GM12878 (cell line): Measurements from ENCODE around the gene RDH16. TPM values are rescaled to one million over a fixed set of nuclear protein-coding genes. Genes with fewer than 3 reads are reported as not detected.

Experiments used
- ATAC-seq: fragments of 200-7000 bp; cut with Tn5 transposase; 3 replicates; pipeline ENCODE4 v1.9.1; 2020; ENCODE audit warnings: mild to moderate bottlenecking, moderate library complexity
- BruUV-seq: library from RNA; stranded (reverse); fragments of 400-500 nt; replicated peaks from 2 replicates; lab custom pipeline; 2021; lab: Mats Ljungman, UMichigan
- CTCF ChIA-PET: fragments of 300-600 bp; sonication (Branson Sonifier 250); formaldehyde crosslinking; extraction: SDS; loops from one replicate; lab custom pipeline; 2021; ENCODE audit warnings: inconsistent platforms; lab: Yijun Ruan, JAX
- POLR2A ChIA-PET: fragments of 350-600 bp; formaldehyde crosslinking; extraction: SDS; loops from one replicate; lab custom pipeline; 2021; ENCODE audit warnings: inconsistent platforms; lab: Charles Lee
- RAD21 ChIA-PET: fragments of 300-600 bp; sonication (Branson Sonifier 250); formaldehyde crosslinking; loops from one replicate; lab custom pipeline; 2023; ENCODE audit warnings: antibody characterized with exemption; ENCODE audit not compliant: unreplicated experiment; lab: Charles Lee
- SMC1A ChIA-PET: fragments of 300-600 bp; sonication (Branson Sonifier 250); formaldehyde crosslinking; loops from one replicate; lab custom pipeline; 2023; ENCODE audit not compliant: unreplicated experiment, uncharacterized antibody; lab: Charles Lee
- DNase-seq: peaks from one replicate; pipeline ENCODE4 v3.0.0-alpha.2; 2011; ENCODE audit warnings: low read depth, low spot score
- FAIRE-seq: peaks from 3 replicates; lab custom pipeline; 2011; peaks lifted over from hg19 to GRCh38; lab: Jason Lieb, UNC
- H2AFZ ChIP-seq: 2 replicates; pipeline ENCODE4 v1.6.0; 2011; ENCODE audit warnings: low read depth, low read length, control low read depth; ENCODE audit not compliant: control insufficient read depth
- H3K27ac ChIP-seq: 2 replicates; pipeline ENCODE4 v1.5.1; 2011; ENCODE audit warnings: control low read depth; ENCODE audit not compliant: control insufficient read depth, insufficient read depth
- H3K27me3 ChIP-seq, 2 experiments: replicated peaks in 1 of 2; 2 replicates each; pipeline versions ENCODE4 v1.6.0 to v1.6.1; 2011; ENCODE audit warnings: low read length in 1 of 2; ENCODE audit not compliant: control insufficient read depth in 2 of 2, insufficient read depth in 2 of 2
- H3K36me3 ChIP-seq, 2 experiments: 2 replicates each; pipeline ENCODE4 v1.5.1; 2011; ENCODE audit warnings: low read length in 1 of 2; ENCODE audit not compliant: control insufficient read depth in 2 of 2, insufficient read depth in 2 of 2
- H3K4me1 ChIP-seq: 2 replicates; pipeline ENCODE4 v1.6.1; 2011; ENCODE audit warnings: mild to moderate bottlenecking, low read length, moderate library complexity, mixed read lengths; ENCODE audit not compliant: control insufficient read depth, insufficient read depth
- H3K4me2 ChIP-seq: 2 replicates; pipeline ENCODE4 v1.6.0; 2011; ENCODE audit warnings: control low read depth; ENCODE audit not compliant: control insufficient read depth, insufficient read depth
- H3K4me3 ChIP-seq: fragments of 200-600 bp; sonication (generic); 2 replicates; pipeline ENCODE4 v1.5.1; 2016
- H3K79me2 ChIP-seq: 2 replicates; pipeline ENCODE4 v1.6.0; 2011; ENCODE audit warnings: low read length; ENCODE audit not compliant: control insufficient read depth, insufficient read depth
- H3K9ac ChIP-seq: 2 replicates; pipeline ENCODE4 v1.8.0; 2011; ENCODE audit warnings: low read length, control low read depth, mixed read lengths; ENCODE audit not compliant: control insufficient read depth, insufficient read depth
- H3K9me3 ChIP-seq: replicated peaks from 3 replicates; pipeline ENCODE4 v1.5.1; 2011; ENCODE audit warnings: mild to moderate bottlenecking, low read length; ENCODE audit not compliant: control insufficient read depth, insufficient read depth
- H4K20me1 ChIP-seq: 2 replicates; pipeline ENCODE4 v1.6.0; 2011; ENCODE audit not compliant: control insufficient read depth, insufficient read depth
- ASH2L ChIP-seq: fragments of 300-600, 200-600 bp; sonication (generic); IDR thresholded peaks from 2 replicates; pipeline ENCODE4 v1.6.1; 2017; ENCODE audit warnings: low read depth, mild to moderate bottlenecking, borderline replicate concordance
- BRCA1 ChIP-seq: IDR thresholded peaks from 2 replicates; pipeline ENCODE4 v1.6.1; 2011; ENCODE audit warnings: low read depth, low read length, improper control_type of control experiment
- CHD4 ChIP-seq: fragments of 200-600 bp; sonication (generic); IDR thresholded peaks from 2 replicates; pipeline ENCODE4 v1.6.1; 2016; ENCODE audit warnings: mild to moderate bottlenecking
- KLF5 ChIP-seq: fragments of 450-650 bp; IDR thresholded peaks from 2 replicates; pipeline ENCODE4 v1.6.1; 2014; ENCODE audit warnings: mild to moderate bottlenecking; ENCODE audit not compliant: partially characterized antibody
- MYB ChIP-seq: fragments of 150-350 bp; IDR thresholded peaks from 2 replicates; pipeline ENCODE4 v1.6.1; 2014; ENCODE audit warnings: mild to moderate bottlenecking, low read depth, low read length, borderline replicate concordance
- MYC ChIP-seq: IDR thresholded peaks from 2 replicates; pipeline ENCODE4 v1.6.1; 2011; ENCODE audit warnings: mild to moderate bottlenecking, low read length, moderate library complexity, inconsistent platforms; ENCODE audit not compliant: insufficient read depth, insufficient replicate concordance, insufficient read length, severe bottlenecking
- NBN ChIP-seq: fragments of 450-650 bp; IDR thresholded peaks from 2 replicates; pipeline ENCODE4 v1.6.1; 2016
- NR2F1 ChIP-seq: fragments of 450-650 bp; conservative IDR thresholded peaks from 2 replicates; pipeline ENCODE4 v1.6.1; 2017; ENCODE audit warnings: mild to moderate bottlenecking
- RB1 ChIP-seq: fragments of 450-650 bp; formaldehyde crosslinking; IDR thresholded peaks from 2 replicates; pipeline ENCODE4 v1.6.1; 2017; ENCODE audit warnings: mild to moderate bottlenecking, borderline replicate concordance
- RCOR1 ChIP-seq: conservative IDR thresholded peaks from 2 replicates; pipeline ENCODE4 v1.6.1; 2012; ENCODE audit warnings: low read depth, low read length, improper control_type of control experiment
- SUPT20H ChIP-seq: IDR thresholded peaks from 2 replicates; pipeline ENCODE4 v1.6.1; 2011; ENCODE audit warnings: low read depth, mild to moderate bottlenecking, low read length, moderate library complexity, borderline replicate concordance; ENCODE audit not compliant: control insufficient read depth
- TCF7 ChIP-seq: IDR thresholded peaks from 2 replicates; pipeline ENCODE4 v1.6.1; 2014; ENCODE audit warnings: antibody characterized with exemption, borderline replicate concordance
- ZNF207 ChIP-seq: fragments of 450-650 bp; IDR thresholded peaks from 2 replicates; pipeline ENCODE4 v1.6.1; 2014; ENCODE audit warnings: antibody characterized with exemption, mild to moderate bottlenecking, borderline replicate concordance
- WGBS: methylation state at CpG from one replicate; pipeline ENCODE4 v1.1.6; 2016; ENCODE audit warnings: low lambda C conversion rate; ENCODE audit not compliant: insufficient replicate concordance, insufficient coverage; ENCODE audit errors: missing lambda C conversion rate; 5-methylcytosine and 5-hydroxymethylcytosine counted together
- in situ Hi-C: fragments of 300-500 bp; cut with MboI; formaldehyde crosslinking; loops from 9 replicates; pipeline ENCODE4 v1.14.3; 2018; ENCODE audit warnings: mixed read lengths
- intact Hi-C: fragments of 100-400 bp; cut with micrococcal nuclease; formaldehyde crosslinking; loops from one replicate; pipeline ENCODE4 v1.14.2; 2022; ENCODE audit not compliant: unreplicated experiment
- polyA plus RNA-seq, 11 experiments: library from polyadenylated mRNA; depleted of rRNA in 4 of 11; unstranded in 6 of 11; stranded (reverse) in 5 of 11; fragments of >200 nt; fragmentation: Nextera tagmentation in 4 of 11; fragmentation: Illumina TruSeq in 1 of 11; extraction: Ambion mirVana in 4 of 11; extraction: Trizol in 1 of 11; gene quantifications; 1 replicate in 1 of 11; 2 replicates in 10 of 11; pipeline versions ENCODE4 v1.2.1 to v1.2.3, GENCODE V29; 2011 to 2016; ENCODE audit warnings: inconsistent platforms in 2 of 11, missing spikeins in 2 of 11, low read depth in 1 of 11
- total RNA-seq, 4 experiments: library from RNA; depleted of rRNA in 3 of 4; stranded (reverse); fragments of >200 nt in 3 of 4; fragmentation: Illumina TruSeq in 1 of 4; extraction: Trizol in 1 of 4; gene quantifications; 2 replicates each; pipeline versions ENCODE4 v1.2.1 to v1.2.3, GENCODE V29; 2013 to 2021
- TF ChIP-seq, protein P1 (sequence below): IDR thresholded peaks from 2 replicates; pipeline ENCODE4 v1.6.1; 2012; ENCODE audit warnings: mild to moderate bottlenecking, low read depth, low read length
- TF ChIP-seq, protein P2 (sequence below): IDR thresholded peaks from 2 replicates; pipeline ENCODE4 v1.6.1; 2012; ENCODE audit warnings: low read length, inconsistent platforms
- TF ChIP-seq, protein P3 (sequence below): IDR thresholded peaks from 2 replicates; pipeline ENCODE4 v1.6.1; 2011; ENCODE audit warnings: borderline replicate concordance, low read depth, mild to moderate bottlenecking, moderate library complexity, low read length; ENCODE audit not compliant: insufficient read depth, poor library complexity, severe bottlenecking
- TF ChIP-seq, protein P4 (sequence below): IDR thresholded peaks from 2 replicates; pipeline ENCODE4 v1.6.1; 2011; ENCODE audit warnings: mild to moderate bottlenecking, low read depth, low read length, moderate library complexity; ENCODE audit not compliant: insufficient replicate concordance

Gene RDH16
- total and polyA plus RNA-seq, 10 of the 15 experiments (the other 5 are each of a cell fraction or from before 2014, with no cell fraction given), result 0.04 to 0.31 (median 0.06) TPM

DNA sequence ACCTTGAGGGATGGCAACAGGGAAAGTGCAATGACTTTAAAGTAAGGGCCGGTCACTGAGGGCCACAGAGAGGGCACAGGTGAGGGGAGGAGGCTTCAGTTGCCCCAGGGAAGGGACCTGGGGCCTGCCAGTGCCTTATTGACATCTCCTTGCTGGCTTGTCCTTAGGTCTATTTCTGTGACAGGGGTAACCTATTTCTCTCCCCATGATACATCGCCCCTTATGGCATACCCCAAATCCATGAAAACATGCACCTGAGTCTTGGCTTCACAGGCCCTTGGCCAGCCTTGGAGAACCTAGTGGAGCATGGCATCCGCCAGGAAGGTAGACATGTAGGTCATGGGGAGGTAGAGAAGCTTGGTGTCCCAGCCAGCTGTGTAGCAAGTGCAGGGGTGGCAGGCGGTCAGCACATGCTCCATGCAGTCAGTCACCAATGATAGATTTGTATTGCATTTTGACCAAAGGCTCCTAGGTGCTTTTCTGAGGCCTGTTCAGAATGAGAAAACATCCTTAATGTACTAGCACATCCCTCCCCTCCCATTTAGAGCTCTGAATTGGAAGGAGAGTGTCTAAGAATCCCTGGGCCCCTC is 23.6 kb upstream of the RDH16 start:
- intact Hi-C loops, result no loop called here
- SMC1A ChIA-PET, result no interaction called here
- BruUV-seq, result no TSS peak
- DNase-seq (no peak), FAIRE-seq (no peak), ATAC-seq (no peak)
- POLR2A ChIA-PET, result no interaction called here
- in situ Hi-C loops, result no loop called here
- Histone ChIP-seq H3K36me3 (no peaks in the 10 kb centered on the region), H3K27ac (no peak overlapping the region), H3K9ac (no peak overlapping the region), H3K9me3 (no peaks in the 10 kb centered on the region), H3K4me2 (no peak overlapping the region), H3K4me3 (no peak overlapping the region), H3K4me1 (no peaks in the 10 kb centered on the region), H2AFZ (no peak overlapping the region), H4K20me1 (no peaks in the 10 kb centered on the region), H3K79me2 (no peaks in the 10 kb centered on the region), H3K27me3 (no peaks in the 10 kb centered on the region)
- RAD21 ChIA-PET, result no interaction called here
- CTCF ChIA-PET, result no interaction called here
- WGBS, result 49% methylated on average over 4 of the region's 4 CpGs
- no peak for TF ChIP-seq MYC
- TF ChIP-seq NBN, result no peak
- no peak for TF ChIP-seq SUPT20H
- no peak for TF ChIP-seq RB1
- TF ChIP-seq NR2F1, result no peak
- no peak for TF ChIP-seq MYB
- no peak for TF ChIP-seq BRCA1
- TF ChIP-seq, protein P1, sequence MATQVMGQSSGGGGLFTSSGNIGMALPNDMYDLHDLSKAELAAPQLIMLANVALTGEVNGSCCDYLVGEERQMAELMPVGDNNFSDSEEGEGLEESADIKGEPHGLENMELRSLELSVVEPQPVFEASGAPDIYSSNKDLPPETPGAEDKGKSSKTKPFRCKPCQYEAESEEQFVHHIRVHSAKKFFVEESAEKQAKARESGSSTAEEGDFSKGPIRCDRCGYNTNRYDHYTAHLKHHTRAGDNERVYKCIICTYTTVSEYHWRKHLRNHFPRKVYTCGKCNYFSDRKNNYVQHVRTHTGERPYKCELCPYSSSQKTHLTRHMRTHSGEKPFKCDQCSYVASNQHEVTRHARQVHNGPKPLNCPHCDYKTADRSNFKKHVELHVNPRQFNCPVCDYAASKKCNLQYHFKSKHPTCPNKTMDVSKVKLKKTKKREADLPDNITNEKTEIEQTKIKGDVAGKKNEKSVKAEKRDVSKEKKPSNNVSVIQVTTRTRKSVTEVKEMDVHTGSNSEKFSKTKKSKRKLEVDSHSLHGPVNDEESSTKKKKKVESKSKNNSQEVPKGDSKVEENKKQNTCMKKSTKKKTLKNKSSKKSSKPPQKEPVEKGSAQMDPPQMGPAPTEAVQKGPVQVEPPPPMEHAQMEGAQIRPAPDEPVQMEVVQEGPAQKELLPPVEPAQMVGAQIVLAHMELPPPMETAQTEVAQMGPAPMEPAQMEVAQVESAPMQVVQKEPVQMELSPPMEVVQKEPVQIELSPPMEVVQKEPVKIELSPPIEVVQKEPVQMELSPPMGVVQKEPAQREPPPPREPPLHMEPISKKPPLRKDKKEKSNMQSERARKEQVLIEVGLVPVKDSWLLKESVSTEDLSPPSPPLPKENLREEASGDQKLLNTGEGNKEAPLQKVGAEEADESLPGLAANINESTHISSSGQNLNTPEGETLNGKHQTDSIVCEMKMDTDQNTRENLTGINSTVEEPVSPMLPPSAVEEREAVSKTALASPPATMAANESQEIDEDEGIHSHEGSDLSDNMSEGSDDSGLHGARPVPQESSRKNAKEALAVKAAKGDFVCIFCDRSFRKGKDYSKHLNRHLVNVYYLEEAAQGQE, result no peak
- TF ChIP-seq TCF7, result no peak
- TF ChIP-seq KLF5, result no peak
- TF ChIP-seq, protein P2, sequence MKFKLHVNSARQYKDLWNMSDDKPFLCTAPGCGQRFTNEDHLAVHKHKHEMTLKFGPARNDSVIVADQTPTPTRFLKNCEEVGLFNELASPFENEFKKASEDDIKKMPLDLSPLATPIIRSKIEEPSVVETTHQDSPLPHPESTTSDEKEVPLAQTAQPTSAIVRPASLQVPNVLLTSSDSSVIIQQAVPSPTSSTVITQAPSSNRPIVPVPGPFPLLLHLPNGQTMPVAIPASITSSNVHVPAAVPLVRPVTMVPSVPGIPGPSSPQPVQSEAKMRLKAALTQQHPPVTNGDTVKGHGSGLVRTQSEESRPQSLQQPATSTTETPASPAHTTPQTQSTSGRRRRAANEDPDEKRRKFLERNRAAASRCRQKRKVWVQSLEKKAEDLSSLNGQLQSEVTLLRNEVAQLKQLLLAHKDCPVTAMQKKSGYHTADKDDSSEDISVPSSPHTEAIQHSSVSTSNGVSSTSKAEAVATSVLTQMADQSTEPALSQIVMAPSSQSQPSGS, result no peak
- no peak for TF ChIP-seq RCOR1
- no peak for TF ChIP-seq ASH2L
- TF ChIP-seq, protein P3, sequence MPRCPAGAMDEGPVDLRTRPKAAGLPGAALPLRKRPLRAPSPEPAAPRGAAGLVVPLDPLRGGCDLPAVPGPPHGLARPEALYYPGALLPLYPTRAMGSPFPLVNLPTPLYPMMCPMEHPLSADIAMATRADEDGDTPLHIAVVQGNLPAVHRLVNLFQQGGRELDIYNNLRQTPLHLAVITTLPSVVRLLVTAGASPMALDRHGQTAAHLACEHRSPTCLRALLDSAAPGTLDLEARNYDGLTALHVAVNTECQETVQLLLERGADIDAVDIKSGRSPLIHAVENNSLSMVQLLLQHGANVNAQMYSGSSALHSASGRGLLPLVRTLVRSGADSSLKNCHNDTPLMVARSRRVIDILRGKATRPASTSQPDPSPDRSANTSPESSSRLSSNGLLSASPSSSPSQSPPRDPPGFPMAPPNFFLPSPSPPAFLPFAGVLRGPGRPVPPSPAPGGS, result no peak
- TF ChIP-seq, protein P4, sequence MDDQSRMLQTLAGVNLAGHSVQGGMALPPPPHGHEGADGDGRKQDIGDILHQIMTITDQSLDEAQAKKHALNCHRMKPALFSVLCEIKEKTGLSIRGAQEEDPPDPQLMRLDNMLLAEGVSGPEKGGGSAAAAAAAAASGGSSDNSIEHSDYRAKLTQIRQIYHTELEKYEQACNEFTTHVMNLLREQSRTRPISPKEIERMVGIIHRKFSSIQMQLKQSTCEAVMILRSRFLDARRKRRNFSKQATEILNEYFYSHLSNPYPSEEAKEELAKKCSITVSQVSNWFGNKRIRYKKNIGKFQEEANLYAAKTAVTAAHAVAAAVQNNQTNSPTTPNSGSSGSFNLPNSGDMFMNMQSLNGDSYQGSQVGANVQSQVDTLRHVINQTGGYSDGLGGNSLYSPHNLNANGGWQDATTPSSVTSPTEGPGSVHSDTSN, result no peak
- TF ChIP-seq ZNF207, result no peak
- no peak for TF ChIP-seq CHD4
